Measurements from ENCODE around the gene VPS26A. TPM values are rescaled to one million over a fixed set of nuclear protein-coding genes. Genes with fewer than 3 reads are reported as not detected.

The VPS26A gene
- 10 to 100 TPM; 28.5 to 38.0 TPM for total RNA-seq

DNA sequence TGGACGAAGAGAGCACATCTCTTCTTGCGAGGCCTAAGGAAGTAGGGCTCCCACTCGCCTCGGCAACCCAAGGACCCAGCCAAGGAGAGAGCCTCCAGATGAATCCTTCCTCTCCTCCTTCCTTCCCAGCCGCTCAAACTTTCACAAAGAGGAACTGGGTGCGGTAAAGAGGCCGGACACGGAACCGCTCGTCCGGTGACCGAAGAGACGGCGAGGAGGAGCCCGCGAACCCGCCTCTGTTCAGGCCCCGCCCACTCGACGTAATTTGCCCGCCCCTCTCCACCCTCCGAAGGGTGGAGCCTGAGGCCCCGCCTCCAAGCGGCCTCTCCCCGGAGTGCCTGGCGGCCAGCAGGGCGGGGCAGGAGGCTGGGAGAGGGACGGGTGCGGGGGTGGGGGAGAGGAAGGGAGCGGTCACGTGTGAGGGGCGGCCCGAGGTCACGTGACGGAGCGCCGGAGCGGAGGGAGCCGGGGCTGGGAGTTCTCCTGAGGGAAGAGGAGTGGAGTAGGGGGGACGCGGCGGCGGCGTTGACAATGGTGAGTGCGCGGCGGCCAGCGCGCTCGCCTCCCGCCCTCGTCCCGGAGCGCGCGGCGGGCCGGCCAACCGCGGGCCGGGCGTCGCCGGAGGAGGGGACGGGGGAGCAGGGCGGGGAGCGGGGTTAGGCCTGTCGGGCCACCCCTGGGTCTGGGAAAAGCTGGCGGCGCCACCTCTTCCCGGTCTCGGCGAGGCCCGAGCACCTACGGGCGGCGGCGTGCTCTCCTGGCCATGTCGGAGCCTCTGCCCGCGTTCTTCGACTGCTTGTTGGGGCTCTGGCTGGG is at the start of gene VPS26A:
Gene VPS26A, plus strand, starts transcription at position 432 of the 816 bp plus-strand sequence. Its CDS starts 100 bp downstream, at position 532.
- no peaks in the 10 kb centered on the region for H3K4me1 ChIP-seq (replicated peaks)
- H3K27me3 ChIP-seq (replicated peaks; ENCODE audit: insufficient read depth): no peaks in the 10 kb centered on the region
- H3K27ac ChIP-seq: peak within 1 kb of the TSS; percentile 93 to 98
- peak; percentile 99 for DNase-seq (ENCODE audit: low spot score)
- no peaks in the 10 kb centered on the region for H3K9me3 ChIP-seq
- intact Hi-C loops (cut with DNase I): loop anchor here (2.0 to 5.0 kb wide), 2 partner anchors 58 to 135 kb away; partner anchors contain the start of genes KIFBP and SUPV3L1
- TF ChIP-seq, protein P1, sequence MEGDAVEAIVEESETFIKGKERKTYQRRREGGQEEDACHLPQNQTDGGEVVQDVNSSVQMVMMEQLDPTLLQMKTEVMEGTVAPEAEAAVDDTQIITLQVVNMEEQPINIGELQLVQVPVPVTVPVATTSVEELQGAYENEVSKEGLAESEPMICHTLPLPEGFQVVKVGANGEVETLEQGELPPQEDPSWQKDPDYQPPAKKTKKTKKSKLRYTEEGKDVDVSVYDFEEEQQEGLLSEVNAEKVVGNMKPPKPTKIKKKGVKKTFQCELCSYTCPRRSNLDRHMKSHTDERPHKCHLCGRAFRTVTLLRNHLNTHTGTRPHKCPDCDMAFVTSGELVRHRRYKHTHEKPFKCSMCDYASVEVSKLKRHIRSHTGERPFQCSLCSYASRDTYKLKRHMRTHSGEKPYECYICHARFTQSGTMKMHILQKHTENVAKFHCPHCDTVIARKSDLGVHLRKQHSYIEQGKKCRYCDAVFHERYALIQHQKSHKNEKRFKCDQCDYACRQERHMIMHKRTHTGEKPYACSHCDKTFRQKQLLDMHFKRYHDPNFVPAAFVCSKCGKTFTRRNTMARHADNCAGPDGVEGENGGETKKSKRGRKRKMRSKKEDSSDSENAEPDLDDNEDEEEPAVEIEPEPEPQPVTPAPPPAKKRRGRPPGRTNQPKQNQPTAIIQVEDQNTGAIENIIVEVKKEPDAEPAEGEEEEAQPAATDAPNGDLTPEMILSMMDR (IDR thresholded peaks at IDR 0.05): peak in 2 of 4 experiments; percentile 41 to 42
- TF ChIP-seq POLR2AphosphoS5 (IDR thresholded peaks at IDR 0.05) (peak; percentile 100), POLR2A (IDR thresholded peaks at IDR 0.05) (peak; percentile 96)
- WGBS: under 1% methylated on average over 66 of the region's 82 CpGs
- no peaks in the 10 kb centered on the region for H3K36me3 ChIP-seq
- peak within 1 kb of the TSS; percentile 83 to 92 for H3K4me3 ChIP-seq

- no peak for DNase-seq (ENCODE audit: low spot score)
- Histone ChIP-seq H3K9me3 (no peaks in the 10 kb centered on the region), H3K27me3 (replicated peaks; ENCODE audit: insufficient read depth) (no peaks in the 10 kb centered on the region), H3K4me1 (replicated peaks) (no peaks in the 10 kb centered on the region), H3K4me3 (no peak overlapping the region), H3K36me3 (no peaks in the 10 kb centered on the region), H3K27ac (no peak overlapping the region)
- TF ChIP-seq POLR2AphosphoS5 (IDR thresholded peaks at IDR 0.05) (no peak), POLR2A (IDR thresholded peaks at IDR 0.05) (no peak)
- TF ChIP-seq, protein P1 (IDR thresholded peaks at IDR 0.05): no peak
- 92% methylated on average over 4 of the region's 4 CpGs for WGBS
- intact Hi-C loops (cut with DNase I): no loop called here
These were observed 49.4 kb upstream of the VPS26A start for GRCh38 chr10:69074532-69074931.

- WGBS: 89% methylated on average over 4 of the region's 4 CpGs
- no peaks in the 10 kb centered on the region for H3K9me3 ChIP-seq
- no peak overlapping the region for H3K4me3 ChIP-seq
- TF ChIP-seq POLR2AphosphoS5 (IDR thresholded peaks at IDR 0.05) (no peak), POLR2A (IDR thresholded peaks at IDR 0.05) (no peak)
- TF ChIP-seq, protein P1 (IDR thresholded peaks at IDR 0.05): no peak
- DNase-seq (ENCODE audit: low spot score): no peak
- no peaks in the 10 kb centered on the region for H3K27me3 ChIP-seq (replicated peaks; ENCODE audit: insufficient read depth)
- H3K27ac ChIP-seq: no peak overlapping the region
- intact Hi-C loops (cut with DNase I): no loop called here
- H3K4me1 ChIP-seq (replicated peaks): no peaks in the 10 kb centered on the region
- no peaks in the 10 kb centered on the region for H3K36me3 ChIP-seq
These were observed 48.5 kb upstream of the VPS26A start for GRCh38 chr10:69075431-69075830.

- Histone ChIP-seq H3K4me3 (no peak overlapping the region), H3K27ac (no peak overlapping the region), H3K9me3 (no peaks in the 10 kb centered on the region), H3K27me3 (replicated peaks; ENCODE audit: insufficient read depth) (no peaks in the 10 kb centered on the region), H3K36me3 (no peaks in the 10 kb centered on the region), H3K4me1 (replicated peaks) (no peaks in the 10 kb centered on the region)
- 97% methylated on average over 1 of the region's 2 CpGs for WGBS
- intact Hi-C loops (cut with DNase I): no loop called here
- TF ChIP-seq, protein P1 (IDR thresholded peaks at IDR 0.05): no peak
- TF ChIP-seq POLR2A (IDR thresholded peaks at IDR 0.05) (no peak), POLR2AphosphoS5 (IDR thresholded peaks at IDR 0.05) (no peak)
- no peak for DNase-seq (ENCODE audit: low spot score)
These were observed 45.7 kb upstream of the VPS26A start for GRCh38 chr10:69078311-69078710.

DNA sequence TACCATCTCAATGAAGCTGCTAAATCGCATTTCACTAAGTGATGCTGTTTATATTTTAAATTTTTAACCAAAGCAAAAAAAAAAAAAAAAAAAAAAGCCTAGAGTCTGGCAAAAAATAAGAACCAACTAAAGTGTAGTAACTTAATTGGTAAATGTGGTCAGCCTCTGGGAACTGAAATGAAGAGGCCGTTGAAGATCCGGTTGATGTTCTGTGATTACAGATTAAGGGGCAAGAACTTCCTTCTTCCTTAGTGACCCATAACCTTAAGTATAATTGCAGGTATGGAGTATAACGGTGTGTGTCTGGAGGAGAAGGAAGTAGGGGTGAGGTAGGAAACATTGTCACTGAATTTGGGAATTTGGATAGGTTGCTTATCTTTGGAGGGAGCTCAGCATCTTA is 43.8 kb upstream of the VPS26A start:
- no peaks in the 10 kb centered on the region for H3K9me3 ChIP-seq
- WGBS: 77% methylated on average over 4 of the region's 4 CpGs
- H3K4me3 ChIP-seq: no peak overlapping the region
- no peaks in the 10 kb centered on the region for H3K4me1 ChIP-seq (replicated peaks)
- TF ChIP-seq POLR2A (IDR thresholded peaks at IDR 0.05) (no peak), POLR2AphosphoS5 (IDR thresholded peaks at IDR 0.05) (no peak)
- TF ChIP-seq, protein P1 (IDR thresholded peaks at IDR 0.05): no peak
- DNase-seq (ENCODE audit: low spot score): no peak
- intact Hi-C loops (cut with DNase I): no loop called here
- H3K36me3 ChIP-seq: no peaks in the 10 kb centered on the region
- no peaks in the 10 kb centered on the region for H3K27me3 ChIP-seq (replicated peaks; ENCODE audit: insufficient read depth)
- H3K27ac ChIP-seq: no peak overlapping the region

Measured in prostate gland (tissue), 2 donors.